ENCODE measurements around the gene PCDHGB4.

The PCDHGB4 gene

DNA sequence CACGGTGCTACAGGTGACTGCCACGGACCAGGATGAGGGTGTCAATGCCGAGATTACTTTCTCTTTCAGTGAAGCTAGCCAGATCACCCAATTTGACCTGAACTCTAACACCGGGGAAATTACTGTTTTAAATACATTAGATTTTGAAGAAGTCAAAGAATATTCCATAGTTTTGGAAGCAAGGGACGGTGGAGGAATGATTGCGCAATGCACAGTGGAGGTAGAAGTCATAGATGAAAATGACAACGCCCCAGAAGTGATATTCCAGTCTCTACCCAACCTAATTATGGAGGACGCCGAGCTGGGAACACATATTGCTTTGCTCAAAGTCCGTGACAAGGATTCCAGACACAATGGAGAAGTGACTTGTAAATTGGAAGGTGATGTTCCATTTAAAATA lies 1.2 kb downstream of the PCDHGB4 start (continued):
- TF ChIP-seq BCL11A (tag by site-specific recombination; IDR thresholded peaks at IDR 0.05; ENCODE audit: low read depth), result no peak

- ChIA-PET POLR2A (no interaction called here), CTCF (interaction anchor here (0.9 to 4.2 kb wide), 7 partner anchors 9 to 175 kb away, joined by 3 to 25 read pairs (median 4); partner anchors contain the start of genes PCDHGA1, PCDHGA10 and PCDHGB1)
- H3K9me3 ChIP-seq (ENCODE audit: control insufficient read depth, insufficient read depth, low read depth, low read length), result no peaks in the 10 kb centered on the region
- no peak for TF ChIP-seq ZIC2 (tag by site-specific recombination; IDR thresholded peaks at IDR 0.05)
- TF ChIP-seq, protein P1, sequence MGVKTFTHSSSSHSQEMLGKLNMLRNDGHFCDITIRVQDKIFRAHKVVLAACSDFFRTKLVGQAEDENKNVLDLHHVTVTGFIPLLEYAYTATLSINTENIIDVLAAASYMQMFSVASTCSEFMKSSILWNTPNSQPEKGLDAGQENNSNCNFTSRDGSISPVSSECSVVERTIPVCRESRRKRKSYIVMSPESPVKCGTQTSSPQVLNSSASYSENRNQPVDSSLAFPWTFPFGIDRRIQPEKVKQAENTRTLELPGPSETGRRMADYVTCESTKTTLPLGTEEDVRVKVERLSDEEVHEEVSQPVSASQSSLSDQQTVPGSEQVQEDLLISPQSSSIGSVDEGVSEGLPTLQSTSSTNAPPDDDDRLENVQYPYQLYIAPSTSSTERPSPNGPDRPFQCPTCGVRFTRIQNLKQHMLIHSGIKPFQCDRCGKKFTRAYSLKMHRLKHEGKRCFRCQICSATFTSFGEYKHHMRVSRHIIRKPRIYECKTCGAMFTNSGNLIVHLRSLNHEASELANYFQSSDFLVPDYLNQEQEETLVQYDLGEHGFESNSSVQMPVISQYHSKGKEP (tag by site-specific recombination; IDR thresholded peaks at IDR 0.05), result no peak
- TF ChIP-seq ZNF837 (tag by site-specific recombination; IDR thresholded peaks at IDR 0.05), result no peak
- no peak for TF ChIP-seq ZNF214 (tag by site-specific recombination; IDR thresholded peaks at IDR 0.05; ENCODE audit: borderline replicate concordance)
- no peak for TF ChIP-seq ZNF514 (tag by site-specific recombination; IDR thresholded peaks at IDR 0.05)
- TF ChIP-seq ZNF677 (tag by site-specific recombination; IDR thresholded peaks at IDR 0.05), result no peak
- no peak for TF ChIP-seq ZBTB21 (tag by site-specific recombination; IDR thresholded peaks at IDR 0.05)
- no peak for TF ChIP-seq ZNF785 (tag by site-specific recombination; IDR thresholded peaks at IDR 0.05)
- TF ChIP-seq ZNF426 (tag by site-specific recombination; IDR thresholded peaks at IDR 0.05), result no peak
- TF ChIP-seq ZNF639 (tag by site-specific recombination; IDR thresholded peaks at IDR 0.05), result no peak
- no peaks in the 10 kb centered on the region for H3K36me3 ChIP-seq (ENCODE audit: control insufficient read depth in 2 of 2, insufficient read depth in 1 of 2, low read length in 2 of 2)
- no peak overlapping the region for H3K27ac ChIP-seq (ENCODE audit: extremely low read depth, low read depth, low read length)
- no peak overlapping the region for H3K4me3 ChIP-seq (ENCODE audit: low read depth, low read length)
- no peaks in the 10 kb centered on the region for H3K4me1 ChIP-seq (ENCODE audit: control insufficient read depth, insufficient read depth, low read length)
Measured at GRCh38 chr5:141389153-141390042, 1.9 kb downstream of the PCDHGB4 start.

DNA sequence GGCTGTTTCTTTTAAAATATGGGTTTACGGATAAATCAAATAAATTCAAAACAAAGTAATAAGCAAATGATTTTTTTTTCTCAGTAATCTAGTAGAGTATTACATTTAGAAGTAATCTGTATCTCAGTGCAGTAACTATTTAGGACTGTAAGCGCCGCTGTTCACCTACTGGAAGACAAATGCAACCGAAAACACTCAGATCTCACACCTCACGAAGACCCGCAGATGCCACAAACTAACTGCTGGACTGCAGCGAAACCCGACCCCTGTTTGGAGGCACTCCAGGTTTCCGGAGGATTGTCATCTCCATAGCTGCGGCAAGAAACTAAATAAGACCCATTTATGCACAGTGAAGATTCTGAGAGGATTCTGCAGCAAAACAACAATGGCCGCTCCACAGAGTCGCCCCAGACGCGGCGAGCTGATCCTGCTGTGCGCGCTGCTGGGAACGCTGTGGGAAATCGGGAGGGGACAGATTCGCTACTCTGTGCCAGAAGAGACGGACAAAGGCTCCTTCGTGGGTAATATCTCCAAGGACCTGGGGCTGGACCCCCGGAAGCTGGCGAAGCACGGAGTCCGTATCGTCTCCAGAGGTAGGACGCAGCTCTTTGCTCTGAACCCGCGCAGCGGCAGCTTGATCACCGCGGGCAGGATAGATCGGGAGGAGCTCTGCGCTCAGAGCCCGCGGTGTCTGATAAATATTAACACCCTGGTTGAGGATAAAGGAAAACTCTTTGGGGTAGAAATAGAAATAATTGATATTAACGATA lies 5.1 kb downstream of the PCDHGB4 start, which contains the start of gene PCDHGA8:
Gene PCDHGA8, plus strand, starts transcription at position 205 of the 770 bp plus-strand sequence. Its CDS starts 181 bp downstream, at position 386.
- no peaks in the 10 kb centered on the region for H3K36me3 ChIP-seq (ENCODE audit: control insufficient read depth in 2 of 2, insufficient read depth in 1 of 2, low read length in 2 of 2)
- no peak within 1 kb of the TSS for H3K4me3 ChIP-seq (ENCODE audit: low read depth, low read length)
- no peaks in the 10 kb centered on the region for H3K9me3 ChIP-seq (ENCODE audit: control insufficient read depth, insufficient read depth, low read depth, low read length)
- H3K27ac ChIP-seq (ENCODE audit: extremely low read depth, low read depth, low read length), result no peak within 1 kb of the TSS
- ChIA-PET POLR2A (no interaction called here), CTCF (interaction anchor here (0.6 to 4.2 kb wide), 18 partner anchors 9 to 483 kb away, joined by 3 to 25 read pairs (median 4); partner anchors contain the start of genes PCDHB11, PCDHGA11, PCDHGA4 and PCDHGA5)
- TF ChIP-seq ZNF155 (tag by site-specific recombination; IDR thresholded peaks at IDR 0.05), result no peak
- peak; percentile 21; the same call in 1 of the 2 replicates for TF ChIP-seq ZNF654 (tag by site-specific recombination; IDR thresholded peaks at IDR 0.05; ENCODE audit: low read depth)
- no peaks in the 10 kb centered on the region for H3K4me1 ChIP-seq (ENCODE audit: control insufficient read depth, insufficient read depth, low read length)

DNA sequence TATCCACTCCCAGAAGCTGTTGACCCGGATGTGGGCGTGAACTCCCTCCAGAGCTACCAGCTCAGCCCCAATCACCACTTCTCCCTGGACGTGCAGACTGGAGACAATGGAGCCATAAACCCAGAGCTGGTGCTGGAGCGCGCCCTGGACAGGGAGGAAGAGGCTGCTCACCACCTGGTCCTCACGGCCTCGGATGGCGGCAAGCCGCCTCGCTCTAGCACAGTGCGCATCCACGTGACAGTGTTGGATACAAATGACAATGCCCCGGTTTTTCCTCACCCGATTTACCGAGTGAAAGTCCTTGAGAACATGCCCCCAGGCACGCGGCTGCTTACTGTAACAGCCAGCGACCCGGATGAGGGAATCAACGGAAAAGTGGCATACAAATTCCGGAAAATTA lies 5.8 kb downstream of the PCDHGB4 start:
- TF ChIP-seq ZNF138 (tag by site-specific recombination; IDR thresholded peaks at IDR 0.05; ENCODE audit: borderline replicate concordance) (no peak), KLF10 (tag by site-specific recombination; IDR thresholded peaks at IDR 0.05) (no peak), ZSCAN18 (tag by site-specific recombination; IDR thresholded peaks at IDR 0.05) (no peak), GLIS2 (tag by site-specific recombination; IDR thresholded peaks at IDR 0.05) (no peak), ZSCAN5A (tag by site-specific recombination; IDR thresholded peaks at IDR 0.05) (no peak), ZNF785 (tag by site-specific recombination; IDR thresholded peaks at IDR 0.05) (no peak)
- TF ChIP-seq, protein P2, sequence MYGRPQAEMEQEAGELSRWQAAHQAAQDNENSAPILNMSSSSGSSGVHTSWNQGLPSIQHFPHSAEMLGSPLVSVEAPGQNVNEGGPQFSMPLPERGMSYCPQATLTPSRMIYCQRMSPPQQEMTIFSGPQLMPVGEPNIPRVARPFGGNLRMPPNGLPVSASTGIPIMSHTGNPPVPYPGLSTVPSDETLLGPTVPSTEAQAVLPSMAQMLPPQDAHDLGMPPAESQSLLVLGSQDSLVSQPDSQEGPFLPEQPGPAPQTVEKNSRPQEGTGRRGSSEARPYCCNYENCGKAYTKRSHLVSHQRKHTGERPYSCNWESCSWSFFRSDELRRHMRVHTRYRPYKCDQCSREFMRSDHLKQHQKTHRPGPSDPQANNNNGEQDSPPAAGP (tag by site-specific recombination; IDR thresholded peaks at IDR 0.05), result no peak
- no peak overlapping the region for H3K4me3 ChIP-seq (ENCODE audit: low read depth, low read length)
- POLR2A ChIA-PET, result no interaction called here
- H3K9me3 ChIP-seq (ENCODE audit: control insufficient read depth, insufficient read depth, low read depth, low read length), result no peaks in the 10 kb centered on the region
- H3K36me3 ChIP-seq (ENCODE audit: control insufficient read depth in 2 of 2, insufficient read depth in 1 of 2, low read length in 2 of 2), result no peaks in the 10 kb centered on the region
- CTCF ChIA-PET, result interaction anchor here (0.6 to 4.2 kb wide), 10 partner anchors 10 to 483 kb away, joined by 3 to 25 read pairs (median 5); partner anchors contain the start of genes PCDHGA11, PCDHGA6, PCDHGA7 and PCDHGB6
- no peak overlapping the region for H3K27ac ChIP-seq (ENCODE audit: extremely low read depth, low read depth, low read length)
- no peaks in the 10 kb centered on the region for H3K4me1 ChIP-seq (ENCODE audit: control insufficient read depth, insufficient read depth, low read length)
